ENCODE measurements around the gene NYAP2.

NYAP2 gene

DNA sequence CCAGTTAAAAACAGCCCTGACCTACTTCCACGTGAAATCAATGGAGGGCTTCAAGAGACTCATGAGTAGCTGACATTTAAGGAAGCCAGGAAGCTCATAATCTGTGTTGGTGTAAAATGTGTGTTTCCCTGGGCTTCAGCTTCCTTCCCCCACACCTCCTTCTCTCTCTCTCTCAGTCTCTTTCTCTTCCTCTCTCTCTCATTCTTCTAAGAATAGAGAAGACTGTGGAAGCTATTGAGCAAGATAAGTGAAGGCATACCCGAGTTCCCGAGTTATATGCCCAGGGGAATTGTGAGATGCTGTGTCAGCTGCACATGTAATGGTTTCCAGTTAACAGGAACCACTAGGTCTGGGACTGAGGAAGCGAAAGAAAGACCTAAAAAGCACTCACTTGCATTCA is 199.4 kb downstream of the NYAP2 start:
- DNase-seq: no peak
- no peak overlapping the region for H3K27ac ChIP-seq (ENCODE audit: insufficient read depth, low read length, poor library complexity, severe bottlenecking)

DNA sequence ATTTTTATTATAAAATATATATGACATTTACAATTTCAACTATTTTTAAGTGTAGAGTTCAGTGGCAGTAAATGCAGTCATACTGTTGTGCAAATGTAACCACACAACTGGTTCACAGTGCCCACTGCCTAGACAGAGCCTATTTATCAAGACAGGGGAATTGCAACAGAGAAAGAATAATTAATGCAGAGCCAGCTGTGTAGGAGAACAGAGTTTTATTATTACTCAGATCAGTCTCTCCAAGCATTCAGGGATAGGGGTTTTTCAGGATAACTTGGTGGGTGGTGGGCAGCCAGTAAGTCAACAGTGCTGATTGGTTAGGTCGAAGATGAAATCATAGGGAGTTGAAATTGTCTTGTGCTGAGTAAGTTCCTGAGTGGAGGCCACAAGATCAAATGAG is 200.3 kb downstream of the NYAP2 start:
- Histone ChIP-seq H3K27ac (ENCODE audit: insufficient read depth, low read length, poor library complexity, severe bottlenecking) (no peak overlapping the region), H3K27me3 (replicated peaks; ENCODE audit: control insufficient read depth, insufficient read depth, low read length, poor library complexity, severe bottlenecking) (no peaks in the 10 kb centered on the region), H3K36me3 (ENCODE audit: control insufficient read depth, insufficient read depth, low read length) (no peaks in the 10 kb centered on the region), H3K4me3 (ENCODE audit: insufficient read depth, low read depth, low read length, poor library complexity, severe bottlenecking) (no peak overlapping the region), H3K9me3 (ENCODE audit: control insufficient read depth, low read length) (no peaks in the 10 kb centered on the region), H3K4me1 (ENCODE audit: control insufficient read depth, insufficient read depth, low read length, poor library complexity, severe bottlenecking) (no peaks in the 10 kb centered on the region)
- no peak for DNase-seq

More for the DNA sequence above, 199.4 kb downstream of the NYAP2 start:
- no peaks in the 10 kb centered on the region for H3K27me3 ChIP-seq (replicated peaks; ENCODE audit: control insufficient read depth, insufficient read depth, low read length, poor library complexity, severe bottlenecking)
- H3K9me3 ChIP-seq (ENCODE audit: control insufficient read depth, low read length): no peaks in the 10 kb centered on the region
- no peaks in the 10 kb centered on the region for H3K4me1 ChIP-seq (ENCODE audit: control insufficient read depth, insufficient read depth, low read length, poor library complexity, severe bottlenecking)
- H3K36me3 ChIP-seq (ENCODE audit: control insufficient read depth, insufficient read depth, low read length): no peaks in the 10 kb centered on the region
- no peak overlapping the region for H3K4me3 ChIP-seq (ENCODE audit: insufficient read depth, low read depth, low read length, poor library complexity, severe bottlenecking)

DNA sequence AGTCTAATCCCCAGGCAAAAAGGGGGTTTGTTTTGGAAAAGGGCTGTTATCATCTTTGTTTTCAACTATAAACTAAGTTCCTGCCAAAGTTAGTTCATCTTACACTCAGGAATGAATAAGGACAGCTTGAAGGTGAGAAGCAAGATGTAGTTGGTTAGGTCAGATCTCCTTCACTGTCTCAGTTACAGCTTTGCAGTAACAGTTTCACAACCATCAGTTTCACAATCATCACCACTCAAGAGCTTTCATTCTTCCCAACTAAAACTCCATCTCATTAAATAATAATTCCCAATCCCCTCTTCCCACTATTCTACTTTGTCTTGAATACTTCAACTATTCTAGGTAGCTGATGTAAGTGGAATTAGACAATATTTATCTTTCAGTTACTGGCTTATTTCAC is 200.9 kb downstream of the NYAP2 start:
- DNase-seq: no peak
- Histone ChIP-seq H3K36me3 (ENCODE audit: control insufficient read depth, insufficient read depth, low read length) (no peaks in the 10 kb centered on the region), H3K4me1 (ENCODE audit: control insufficient read depth, insufficient read depth, low read length, poor library complexity, severe bottlenecking) (no peaks in the 10 kb centered on the region), H3K27ac (ENCODE audit: insufficient read depth, low read length, poor library complexity, severe bottlenecking) (no peak overlapping the region), H3K4me3 (ENCODE audit: insufficient read depth, low read depth, low read length, poor library complexity, severe bottlenecking) (no peak overlapping the region), H3K27me3 (replicated peaks; ENCODE audit: control insufficient read depth, insufficient read depth, low read length, poor library complexity, severe bottlenecking) (no peaks in the 10 kb centered on the region), H3K9me3 (ENCODE audit: control insufficient read depth, low read length) (no peaks in the 10 kb centered on the region)

DNA sequence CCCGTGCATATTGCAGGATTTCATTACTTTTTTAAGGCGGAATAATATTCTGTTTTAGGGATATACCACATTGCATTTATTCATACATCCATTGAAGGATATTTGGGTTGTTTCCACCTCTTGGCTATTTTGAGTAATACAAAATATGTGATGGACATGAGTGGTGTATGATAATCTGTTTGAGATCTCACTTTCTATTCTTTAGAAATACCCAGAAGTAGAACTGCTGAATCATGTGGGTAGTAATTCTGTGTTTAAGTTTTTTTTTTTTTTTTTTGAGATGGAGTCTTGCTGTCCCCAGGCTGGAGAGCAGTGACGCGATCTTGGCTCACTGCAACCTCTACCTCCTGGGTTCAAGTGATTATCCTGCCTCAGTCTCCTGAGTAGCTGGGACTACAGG is 201.4 kb downstream of the NYAP2 start:
- no peak overlapping the region for H3K27ac ChIP-seq (ENCODE audit: insufficient read depth, low read length, poor library complexity, severe bottlenecking)
- no peak for DNase-seq
- no peaks in the 10 kb centered on the region for H3K9me3 ChIP-seq (ENCODE audit: control insufficient read depth, low read length)
- no peak overlapping the region for H3K4me3 ChIP-seq (ENCODE audit: insufficient read depth, low read depth, low read length, poor library complexity, severe bottlenecking)
- H3K27me3 ChIP-seq (replicated peaks; ENCODE audit: control insufficient read depth, insufficient read depth, low read length, poor library complexity, severe bottlenecking): no peaks in the 10 kb centered on the region
- no peaks in the 10 kb centered on the region for H3K4me1 ChIP-seq (ENCODE audit: control insufficient read depth, insufficient read depth, low read length, poor library complexity, severe bottlenecking)
- no peaks in the 10 kb centered on the region for H3K36me3 ChIP-seq (ENCODE audit: control insufficient read depth, insufficient read depth, low read length)

DNA sequence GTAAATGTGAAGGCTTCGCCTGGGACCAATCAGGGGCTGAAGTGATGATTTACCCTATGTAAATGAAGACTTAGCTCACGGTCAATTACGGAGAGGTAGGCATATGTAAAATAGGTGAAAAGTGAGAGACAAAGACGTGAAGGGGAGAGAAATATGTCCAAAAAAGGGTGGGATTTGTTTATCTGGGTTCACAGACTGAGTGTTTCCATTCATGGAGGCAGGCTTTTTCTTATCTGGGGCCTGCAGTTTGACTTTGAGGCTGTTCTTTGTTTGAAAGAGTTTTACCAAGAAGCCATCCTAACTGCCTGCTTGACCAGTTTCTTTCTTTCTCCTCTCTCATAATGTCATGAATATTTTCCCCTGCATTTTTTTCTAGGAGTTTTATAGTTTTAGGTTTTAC is 202.7 kb downstream of the NYAP2 start:
- no peak overlapping the region for H3K4me3 ChIP-seq (ENCODE audit: insufficient read depth, low read depth, low read length, poor library complexity, severe bottlenecking)
- no peak overlapping the region for H3K27ac ChIP-seq (ENCODE audit: insufficient read depth, low read length, poor library complexity, severe bottlenecking)
- DNase-seq: no peak
- no peaks in the 10 kb centered on the region for H3K9me3 ChIP-seq (ENCODE audit: control insufficient read depth, low read length)
- H3K27me3 ChIP-seq (replicated peaks; ENCODE audit: control insufficient read depth, insufficient read depth, low read length, poor library complexity, severe bottlenecking): no peaks in the 10 kb centered on the region
- no peaks in the 10 kb centered on the region for H3K4me1 ChIP-seq (ENCODE audit: control insufficient read depth, insufficient read depth, low read length, poor library complexity, severe bottlenecking)
- no peaks in the 10 kb centered on the region for H3K36me3 ChIP-seq (ENCODE audit: control insufficient read depth, insufficient read depth, low read length)

DNA sequence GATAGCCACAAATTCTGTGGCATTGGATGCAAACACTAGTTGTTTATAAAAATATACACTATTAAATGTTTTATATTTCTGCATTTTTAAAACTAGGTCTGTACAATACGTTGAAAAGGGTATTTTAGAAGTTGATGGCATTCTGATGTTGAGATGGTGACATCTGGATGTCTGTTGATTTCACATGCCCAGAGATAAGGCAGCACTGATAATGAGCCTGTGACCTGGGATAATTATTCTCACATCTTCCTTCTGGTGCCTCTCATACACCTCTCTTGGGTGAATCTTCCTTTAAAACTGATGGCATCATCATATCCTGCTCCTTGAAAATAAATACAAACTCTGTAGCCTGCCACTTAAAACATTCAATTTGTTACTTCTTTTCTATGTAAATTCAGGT is 208.6 kb downstream of the NYAP2 start:
- Histone ChIP-seq H3K4me1 (ENCODE audit: control insufficient read depth, insufficient read depth, low read length, poor library complexity, severe bottlenecking) (no peaks in the 10 kb centered on the region), H3K27ac (ENCODE audit: insufficient read depth, low read length, poor library complexity, severe bottlenecking) (no peak overlapping the region), H3K9me3 (ENCODE audit: control insufficient read depth, low read length) (no peaks in the 10 kb centered on the region), H3K27me3 (replicated peaks; ENCODE audit: control insufficient read depth, insufficient read depth, low read length, poor library complexity, severe bottlenecking) (no peaks in the 10 kb centered on the region), H3K4me3 (ENCODE audit: insufficient read depth, low read depth, low read length, poor library complexity, severe bottlenecking) (no peak overlapping the region), H3K36me3 (ENCODE audit: control insufficient read depth, insufficient read depth, low read length) (no peaks in the 10 kb centered on the region)
- no peak for DNase-seq

DNA sequence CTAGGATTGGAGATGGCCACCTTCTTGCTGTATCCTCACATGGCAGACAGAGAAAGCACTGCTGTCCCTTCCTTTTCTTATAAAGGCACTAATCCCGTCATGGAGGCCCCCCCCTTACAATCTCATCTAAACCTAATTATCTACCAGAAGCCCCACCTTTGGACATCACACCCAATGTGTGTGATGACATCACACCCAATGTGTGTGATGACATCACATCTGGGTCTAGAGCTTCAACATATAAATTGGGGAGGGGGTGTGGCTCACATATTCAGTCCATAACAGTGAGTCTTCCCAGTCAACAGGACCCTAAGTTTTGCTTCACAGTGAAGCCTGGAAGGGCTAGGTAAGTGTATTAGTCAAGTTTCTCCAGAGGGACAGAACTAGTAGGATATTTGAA is 213.1 kb downstream of the NYAP2 start:
- no peaks in the 10 kb centered on the region for H3K36me3 ChIP-seq (ENCODE audit: control insufficient read depth, insufficient read depth, low read length)
- no peaks in the 10 kb centered on the region for H3K27me3 ChIP-seq (replicated peaks; ENCODE audit: control insufficient read depth, insufficient read depth, low read length, poor library complexity, severe bottlenecking)
- no peaks in the 10 kb centered on the region for H3K9me3 ChIP-seq (ENCODE audit: control insufficient read depth, low read length)
- DNase-seq: no peak
- H3K27ac ChIP-seq (ENCODE audit: insufficient read depth, low read length, poor library complexity, severe bottlenecking): no peak overlapping the region
- no peak overlapping the region for H3K4me3 ChIP-seq (ENCODE audit: insufficient read depth, low read depth, low read length, poor library complexity, severe bottlenecking)
- H3K4me1 ChIP-seq (ENCODE audit: control insufficient read depth, insufficient read depth, low read length, poor library complexity, severe bottlenecking): no peaks in the 10 kb centered on the region

DNA sequence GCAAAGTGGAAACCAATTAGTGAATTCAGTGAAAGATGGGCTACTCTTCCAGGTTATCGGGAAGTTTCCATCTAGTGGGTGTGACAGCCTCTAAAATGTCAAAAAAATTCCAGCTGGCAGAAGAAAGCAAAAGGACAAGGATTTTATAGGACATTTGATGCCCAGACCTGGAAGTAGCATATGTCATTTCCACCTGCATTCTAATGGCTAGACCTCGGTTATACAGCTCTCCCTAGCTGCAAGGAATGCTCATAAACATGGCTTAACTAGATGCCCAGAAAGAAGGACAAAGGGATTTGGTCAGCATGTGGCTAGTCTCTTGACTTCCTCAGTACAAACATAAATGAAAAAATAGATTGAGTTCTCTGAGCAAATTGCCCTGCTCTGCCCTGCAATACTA is 215.4 kb downstream of the NYAP2 start:
- no peak for DNase-seq
- no peaks in the 10 kb centered on the region for H3K9me3 ChIP-seq (ENCODE audit: control insufficient read depth, low read length)
- no peaks in the 10 kb centered on the region for H3K4me1 ChIP-seq (ENCODE audit: control insufficient read depth, insufficient read depth, low read length, poor library complexity, severe bottlenecking)
- no peaks in the 10 kb centered on the region for H3K27me3 ChIP-seq (replicated peaks; ENCODE audit: control insufficient read depth, insufficient read depth, low read length, poor library complexity, severe bottlenecking)
- H3K36me3 ChIP-seq (ENCODE audit: control insufficient read depth, insufficient read depth, low read length): no peaks in the 10 kb centered on the region
- H3K27ac ChIP-seq (ENCODE audit: insufficient read depth, low read length, poor library complexity, severe bottlenecking): no peak overlapping the region
- no peak overlapping the region for H3K4me3 ChIP-seq (ENCODE audit: insufficient read depth, low read depth, low read length, poor library complexity, severe bottlenecking)

DNA sequence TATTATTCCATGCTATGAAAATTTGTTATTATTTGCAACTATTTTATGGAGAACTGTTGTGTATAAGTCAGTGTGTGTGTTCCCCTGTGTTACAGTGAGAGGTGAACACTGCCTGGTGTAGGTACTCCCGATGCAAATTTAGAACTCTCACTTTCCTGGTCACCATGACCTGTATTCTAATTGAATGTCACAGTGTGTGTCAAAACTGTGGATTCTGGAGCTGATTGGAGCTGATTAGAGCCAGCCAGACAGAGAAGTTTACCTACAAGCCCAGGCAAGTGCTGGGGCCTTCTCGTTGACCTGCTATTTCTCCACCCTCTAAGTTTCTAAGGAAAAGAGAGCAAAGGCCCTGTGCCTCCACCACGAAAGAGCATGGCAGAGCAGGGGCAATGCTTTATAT is 216.0 kb downstream of the NYAP2 start:
- H3K4me3 ChIP-seq (ENCODE audit: insufficient read depth, low read depth, low read length, poor library complexity, severe bottlenecking): no peak overlapping the region

DNA sequence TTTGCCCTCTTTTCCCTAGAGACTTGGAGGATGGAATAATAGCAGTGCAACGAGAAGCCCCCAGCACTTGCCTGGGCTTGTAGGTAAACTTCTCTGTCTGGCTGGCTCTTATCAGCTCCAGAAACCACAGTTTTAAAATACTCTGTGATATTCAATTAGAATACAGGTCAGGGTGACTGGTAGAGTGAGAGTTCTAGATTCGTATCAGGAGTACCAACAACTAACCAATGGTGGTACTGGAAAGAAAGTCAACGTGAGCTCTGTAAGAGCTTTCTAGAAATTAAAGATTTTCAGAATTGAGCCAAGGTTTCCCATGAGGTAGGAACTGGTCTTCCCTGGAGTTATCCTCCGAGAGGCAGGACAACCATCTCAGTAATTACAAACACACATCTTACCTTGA is 216.9 kb downstream of the NYAP2 start:
- no peaks in the 10 kb centered on the region for H3K36me3 ChIP-seq (ENCODE audit: control insufficient read depth, insufficient read depth, low read length)
- no peak overlapping the region for H3K27ac ChIP-seq (ENCODE audit: insufficient read depth, low read length, poor library complexity, severe bottlenecking)
- H3K27me3 ChIP-seq (replicated peaks; ENCODE audit: control insufficient read depth, insufficient read depth, low read length, poor library complexity, severe bottlenecking): no peaks in the 10 kb centered on the region
- H3K4me1 ChIP-seq (ENCODE audit: control insufficient read depth, insufficient read depth, low read length, poor library complexity, severe bottlenecking): no peaks in the 10 kb centered on the region
- H3K4me3 ChIP-seq (ENCODE audit: insufficient read depth, low read depth, low read length, poor library complexity, severe bottlenecking): no peak overlapping the region
- no peak for DNase-seq
- H3K9me3 ChIP-seq (ENCODE audit: control insufficient read depth, low read length): no peaks in the 10 kb centered on the region

More for the DNA sequence above, 216.0 kb downstream of the NYAP2 start:
- Histone ChIP-seq H3K27ac (ENCODE audit: insufficient read depth, low read length, poor library complexity, severe bottlenecking) (no peak overlapping the region), H3K4me1 (ENCODE audit: control insufficient read depth, insufficient read depth, low read length, poor library complexity, severe bottlenecking) (no peaks in the 10 kb centered on the region), H3K36me3 (ENCODE audit: control insufficient read depth, insufficient read depth, low read length) (no peaks in the 10 kb centered on the region), H3K27me3 (replicated peaks; ENCODE audit: control insufficient read depth, insufficient read depth, low read length, poor library complexity, severe bottlenecking) (no peaks in the 10 kb centered on the region), H3K9me3 (ENCODE audit: control insufficient read depth, low read length) (no peaks in the 10 kb centered on the region)
- DNase-seq: no peak

DNA sequence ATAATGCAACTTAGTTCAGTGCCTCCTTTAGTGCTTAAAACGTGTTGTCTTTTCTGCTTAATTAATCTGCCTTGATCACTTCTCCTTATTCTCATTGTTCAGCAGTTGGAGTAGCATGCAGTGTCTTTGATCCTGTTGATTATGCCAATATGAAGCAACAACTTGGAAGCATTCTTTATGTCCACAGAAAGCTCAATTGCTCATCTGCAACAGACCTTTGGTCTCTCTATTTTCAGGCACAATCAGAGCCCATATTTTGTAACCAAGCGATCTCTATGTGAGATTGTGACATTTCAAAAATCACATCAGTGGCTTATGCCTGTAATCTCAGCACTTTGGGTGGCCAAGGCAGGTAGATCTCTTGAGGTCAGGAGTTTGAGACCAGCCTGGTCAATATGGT is 217.3 kb downstream of the NYAP2 start:
- no peak for DNase-seq
- Histone ChIP-seq H3K27me3 (replicated peaks; ENCODE audit: control insufficient read depth, insufficient read depth, low read length, poor library complexity, severe bottlenecking) (no peaks in the 10 kb centered on the region), H3K4me3 (ENCODE audit: insufficient read depth, low read depth, low read length, poor library complexity, severe bottlenecking) (no peak overlapping the region), H3K36me3 (ENCODE audit: control insufficient read depth, insufficient read depth, low read length) (no peaks in the 10 kb centered on the region), H3K27ac (ENCODE audit: insufficient read depth, low read length, poor library complexity, severe bottlenecking) (no peak overlapping the region), H3K9me3 (ENCODE audit: control insufficient read depth, low read length) (no peaks in the 10 kb centered on the region), H3K4me1 (ENCODE audit: control insufficient read depth, insufficient read depth, low read length, poor library complexity, severe bottlenecking) (no peaks in the 10 kb centered on the region)
